ENCODE measurements around the gene AGBL4.

GRCh38 chr1:49466961-49467360, 556.8 kb downstream of the AGBL4 start:
- no peak for TF ChIP-seq CTCF (conservative IDR thresholded peaks at IDR 0.05 in 1 of 2, IDR thresholded peaks at IDR 0.05 in 1 of 2; ENCODE audit: extremely low read depth in 1 of 2, insufficient read depth in 1 of 2, low read depth in 1 of 2, low read length in 2 of 2)
- TF ChIP-seq EZH2 (IDR thresholded peaks at IDR 0.05; ENCODE audit: borderline replicate concordance, low read length), result no peak

Data from mammary epithelial cell (primary cell).